AG04449 (cell line): ENCODE data around the gene STAT6.

Experiments used
- CTCF ChIA-PET: fragments of 350-600 bp; formaldehyde crosslinking; extraction: SDS; loops from one replicate; lab custom pipeline; 2021; ENCODE audit warnings: antibody characterized with exemption; lab: Yijun Ruan, JAX
- POLR2A ChIA-PET: fragments of 400-600, 350-600 bp; formaldehyde crosslinking; extraction: SDS; loops from one replicate; lab custom pipeline; 2020; ENCODE audit warnings: antibody characterized with exemption, inconsistent platforms; lab: Yijun Ruan, JAX
- DNase-seq: peaks from one replicate; pipeline ENCODE4 v3.0.0-alpha.2; 2010; ENCODE audit warnings: low read depth, low spot score
- H3K4me3 ChIP-seq: 2 replicates; pipeline ENCODE4 v1.5.1; 2011; ENCODE audit warnings: low read depth, mild to moderate bottlenecking, control low read depth, low read length
- TF ChIP-seq, protein P1 (sequence below): IDR thresholded peaks from one replicate; pipeline ENCODE4 v1.5.1; 2011; ENCODE audit warnings: mild to moderate bottlenecking, moderate library complexity, low read length, control low read depth, inconsistent platforms; ENCODE audit not compliant: insufficient read depth; ENCODE audit errors: missing control alignments

The STAT6 gene

DNA sequence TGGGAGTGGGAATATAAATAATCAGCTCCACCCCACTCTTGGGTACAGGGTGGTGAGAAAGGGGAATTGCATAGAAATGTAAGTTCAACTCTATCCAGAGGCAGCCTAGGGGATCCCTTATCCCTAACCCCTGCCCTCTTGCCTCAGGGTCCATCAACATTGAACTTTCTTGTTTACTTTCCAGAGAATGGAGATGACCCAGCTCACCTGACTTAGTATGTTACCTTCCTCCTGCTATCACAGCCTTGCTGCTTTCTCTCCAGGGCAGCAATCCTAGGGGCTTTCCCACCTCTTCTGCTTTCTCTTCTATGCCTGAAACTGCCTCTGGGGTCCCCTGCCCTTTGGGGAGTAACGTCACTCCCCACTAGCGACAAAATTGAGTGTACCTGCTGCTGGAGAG, 19.8 kb upstream of the STAT6 start:
- POLR2A ChIA-PET = interaction anchor here (0.6 to 1.7 kb wide), 4 partner anchors 18 to 44 kb away, joined by 3 to 9 read pairs (median 4); partner anchors contain the start of gene STAT6
- TF ChIP-seq, protein P1, sequence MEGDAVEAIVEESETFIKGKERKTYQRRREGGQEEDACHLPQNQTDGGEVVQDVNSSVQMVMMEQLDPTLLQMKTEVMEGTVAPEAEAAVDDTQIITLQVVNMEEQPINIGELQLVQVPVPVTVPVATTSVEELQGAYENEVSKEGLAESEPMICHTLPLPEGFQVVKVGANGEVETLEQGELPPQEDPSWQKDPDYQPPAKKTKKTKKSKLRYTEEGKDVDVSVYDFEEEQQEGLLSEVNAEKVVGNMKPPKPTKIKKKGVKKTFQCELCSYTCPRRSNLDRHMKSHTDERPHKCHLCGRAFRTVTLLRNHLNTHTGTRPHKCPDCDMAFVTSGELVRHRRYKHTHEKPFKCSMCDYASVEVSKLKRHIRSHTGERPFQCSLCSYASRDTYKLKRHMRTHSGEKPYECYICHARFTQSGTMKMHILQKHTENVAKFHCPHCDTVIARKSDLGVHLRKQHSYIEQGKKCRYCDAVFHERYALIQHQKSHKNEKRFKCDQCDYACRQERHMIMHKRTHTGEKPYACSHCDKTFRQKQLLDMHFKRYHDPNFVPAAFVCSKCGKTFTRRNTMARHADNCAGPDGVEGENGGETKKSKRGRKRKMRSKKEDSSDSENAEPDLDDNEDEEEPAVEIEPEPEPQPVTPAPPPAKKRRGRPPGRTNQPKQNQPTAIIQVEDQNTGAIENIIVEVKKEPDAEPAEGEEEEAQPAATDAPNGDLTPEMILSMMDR = no peak
- CTCF ChIA-PET = interaction anchor here (0.8 to 24.7 kb wide), 8 partner anchors 8 to 112 kb away, joined by 3 to 874 read pairs (median 12); partner anchors contain the start of gene STAT6
- no peak for DNase-seq
- H3K4me3 ChIP-seq = peak overlapping the region; percentile 87

DNA sequence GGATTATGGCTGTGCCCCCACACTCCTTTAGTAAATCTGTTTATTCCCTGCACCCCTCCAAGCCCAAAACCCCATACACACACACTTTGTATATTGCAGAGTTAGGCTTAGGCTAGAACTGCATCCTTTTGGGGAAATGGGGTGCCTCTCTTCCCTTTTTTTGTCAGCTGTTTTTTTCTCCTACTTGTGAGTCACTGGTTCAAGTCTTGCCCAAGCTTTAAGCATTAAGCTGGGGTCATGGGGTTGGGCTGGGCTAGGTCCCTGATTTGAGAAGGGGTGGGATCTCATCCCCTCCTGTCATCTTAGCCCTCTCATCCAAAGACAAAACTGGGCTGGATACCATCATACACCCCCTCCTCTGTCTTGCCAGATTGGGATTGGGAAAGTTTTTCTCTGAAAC, 18.7 kb upstream of the STAT6 start:
- peak overlapping the region; percentile 87 for H3K4me3 ChIP-seq
- TF ChIP-seq, protein P1 = no peak
- ChIA-PET POLR2A (interaction anchor here (0.5 to 1.7 kb wide), 6 partner anchors 13 to 42 kb away, joined by 3 to 9 read pairs (median 4); no protein-coding TSS in a partner anchor), CTCF (interaction anchor here (0.6 to 24.7 kb wide), 9 partner anchors 7 to 113 kb away, joined by 3 to 874 read pairs (median 6); partner anchors contain the start of gene STAT6)
- DNase-seq = no peak

DNA sequence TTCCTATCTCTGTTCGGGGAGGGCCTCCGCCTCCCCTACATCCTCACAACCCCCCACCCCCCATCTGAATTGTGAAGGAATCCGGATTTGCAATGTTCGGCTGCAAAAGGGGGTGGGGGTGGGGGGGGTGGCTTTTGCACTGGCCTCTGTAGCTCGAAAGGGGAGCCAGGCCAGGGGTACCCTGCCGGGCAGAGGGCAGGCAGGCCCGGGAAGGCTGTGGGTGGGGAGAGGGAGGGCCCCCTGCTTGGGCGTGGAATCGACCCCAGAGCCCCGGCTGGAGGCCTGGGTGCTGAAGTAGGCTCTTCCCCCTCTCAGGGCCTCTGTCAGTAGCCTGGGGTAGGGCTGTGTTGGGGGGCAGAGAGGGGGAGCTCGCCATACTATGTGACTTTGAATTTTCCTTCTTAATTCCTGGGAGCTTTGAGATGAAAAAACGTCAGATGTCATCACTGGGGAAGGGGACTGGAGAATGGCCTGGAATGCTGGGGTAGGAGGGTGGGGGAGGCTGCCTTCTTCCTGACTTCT, 18.2 kb upstream of the STAT6 start:
- H3K4me3 ChIP-seq = peak overlapping the region; percentile 87
- ChIA-PET CTCF (interaction anchor here (0.6 to 24.7 kb wide), 8 partner anchors 7 to 114 kb away, joined by 3 to 874 read pairs (median 9); partner anchors contain the start of gene STAT6), POLR2A (interaction anchor here (1.0 to 1.7 kb wide), 8 partner anchors 12 to 100 kb away, joined by 3 to 9 read pairs (median 5); partner anchors contain the start of genes NAB2, NEMP1 and SHMT2)
- no peak for DNase-seq
- TF ChIP-seq, protein P1 = no peak

DNA sequence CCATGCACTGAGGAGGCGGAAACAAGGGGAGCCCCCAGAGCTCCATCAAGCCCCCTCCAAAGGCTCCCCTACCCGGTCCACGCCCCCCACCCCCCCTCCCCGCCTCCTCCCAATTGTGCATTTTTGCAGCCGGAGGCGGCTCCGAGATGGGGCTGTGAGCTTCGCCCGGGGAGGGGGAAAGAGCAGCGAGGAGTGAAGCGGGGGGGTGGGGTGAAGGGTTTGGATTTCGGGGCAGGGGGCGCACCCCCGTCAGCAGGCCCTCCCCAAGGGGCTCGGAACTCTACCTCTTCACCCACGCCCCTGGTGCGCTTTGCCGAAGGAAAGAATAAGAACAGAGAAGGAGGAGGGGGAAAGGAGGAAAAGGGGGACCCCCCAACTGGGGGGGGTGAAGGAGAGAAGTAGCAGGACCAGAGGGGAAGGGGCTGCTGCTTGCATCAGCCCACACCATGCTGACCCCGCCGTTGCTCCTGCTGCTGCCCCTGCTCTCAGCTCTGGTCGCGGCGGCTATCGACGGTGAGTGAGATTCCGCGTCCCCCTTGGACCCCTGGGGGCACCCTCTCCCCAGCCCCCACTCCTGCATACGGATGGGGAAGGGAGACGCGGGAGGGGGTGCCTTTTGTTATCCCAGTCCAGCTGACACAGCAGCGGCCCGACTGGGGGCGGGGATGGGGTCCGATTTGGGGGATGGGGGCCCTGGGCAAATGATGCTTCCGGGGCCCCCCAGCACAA, 17.5 kb upstream of the STAT6 start:
- TF ChIP-seq, protein P1 = no peak
- no peak for DNase-seq
- CTCF ChIA-PET = interaction anchor here (0.7 to 24.7 kb wide), 14 partner anchors 6 to 114 kb away, joined by 3 to 874 read pairs (median 10); partner anchors contain the start of gene STAT6
- H3K4me3 ChIP-seq = peak overlapping the region; percentile 87
- POLR2A ChIA-PET = interaction anchor here (1.0 to 2.3 kb wide), 18 partner anchors 8 to 112 kb away, joined by 3 to 23 read pairs (median 5); partner anchors contain the start of genes LRP1-AS, NAB2, NEMP1 and SHMT2

DNA sequence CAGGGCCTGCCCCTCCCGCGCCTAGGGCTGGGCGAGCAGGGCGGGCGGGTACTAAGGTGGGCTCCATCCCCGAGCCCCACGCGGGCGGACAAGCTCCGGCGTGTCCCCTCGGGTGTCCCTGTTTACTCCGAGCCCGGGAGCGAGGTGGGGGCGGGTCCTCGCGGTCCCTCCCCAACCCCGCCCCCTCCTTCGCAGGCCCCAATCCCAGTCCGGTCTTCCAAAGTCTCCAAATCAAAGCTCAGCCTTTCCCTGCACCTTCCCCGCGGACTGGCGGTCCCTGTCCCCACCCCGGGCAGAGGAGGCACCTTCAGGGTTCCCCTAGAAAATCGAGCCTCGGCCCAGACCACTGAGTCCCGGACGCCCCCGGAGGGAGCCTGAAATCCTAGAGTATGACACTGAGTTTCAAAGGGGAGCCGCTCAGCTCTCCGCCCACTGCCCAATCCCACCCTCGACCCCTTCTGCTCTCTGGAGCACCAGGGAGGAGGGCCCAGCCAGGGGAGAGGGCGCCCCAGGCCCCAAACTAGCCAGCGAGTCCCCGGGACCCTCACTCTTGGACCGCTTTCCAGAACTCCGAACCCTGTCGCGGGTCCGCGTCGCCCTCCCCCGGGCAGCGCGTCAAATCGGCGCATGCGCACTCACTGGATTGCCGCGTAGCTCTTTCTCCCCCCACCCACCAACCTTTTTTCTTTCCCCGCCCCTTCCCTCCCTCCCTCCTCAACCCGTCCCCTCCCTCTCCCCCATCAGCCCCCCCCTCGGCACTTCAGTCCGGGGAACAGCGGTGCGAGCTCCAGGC, 16.8 kb upstream of the STAT6 start, which contains the start of gene LRP1:
Gene LRP1 (plus strand): TSS at position 758 of the 793 bp plus-strand sequence. CDS start 482 bp downstream, outside the sequence.
- DNase-seq = no peak
- POLR2A ChIA-PET = interaction anchor here (0.6 to 2.3 kb wide), 21 partner anchors 9 to 113 kb away, joined by 3 to 23 read pairs (median 4); partner anchors contain the start of genes LRP1-AS, NAB2, NEMP1 and SHMT2

More for the DNA sequence above, 16.8 kb upstream of the STAT6 start, which contains the start of gene LRP1:
- CTCF ChIA-PET = interaction anchor here (0.7 to 24.7 kb wide), 13 partner anchors 11 to 115 kb away, joined by 3 to 874 read pairs (median 7); partner anchors contain the start of genes LRP1-AS, SHMT2 and STAT6
- H3K4me3 ChIP-seq = peak within 1 kb of the TSS; percentile 87
- TF ChIP-seq, protein P1 = no peak
